ENCODE data around the gene ANO9. TPM values are rescaled to one million over a fixed set of nuclear protein-coding genes. Genes with fewer than 3 reads are reported as not detected.

Gene ANO9
- total RNA-seq, 1 donor from 2014 or later: 31.0 TPM

GRCh38 chr11:474914-475506 lies 33.2 kb upstream of the ANO9 start:
- Mint-ChIP-seq H3K4me3 (ENCODE audit: low read depth) (no peak overlapping the region), H3K27ac (no peak overlapping the region), H3K36me3 (ENCODE audit: insufficient read depth) (peaks cover 2% of the 10 kb centered on the region), H3K27me3 (no peaks in the 10 kb centered on the region), H3K4me1 (ENCODE audit: low read depth) (peaks cover 2% of the 10 kb centered on the region), H3K9me3 (ENCODE audit: low read depth) (no peaks in the 10 kb centered on the region)
- no peak for DNase-seq (ENCODE audit: low spot score, unreplicated experiment)
- TF ChIP-seq CTCF (IDR thresholded peaks at IDR 0.05; ENCODE audit: unreplicated experiment): no peak

DNA sequence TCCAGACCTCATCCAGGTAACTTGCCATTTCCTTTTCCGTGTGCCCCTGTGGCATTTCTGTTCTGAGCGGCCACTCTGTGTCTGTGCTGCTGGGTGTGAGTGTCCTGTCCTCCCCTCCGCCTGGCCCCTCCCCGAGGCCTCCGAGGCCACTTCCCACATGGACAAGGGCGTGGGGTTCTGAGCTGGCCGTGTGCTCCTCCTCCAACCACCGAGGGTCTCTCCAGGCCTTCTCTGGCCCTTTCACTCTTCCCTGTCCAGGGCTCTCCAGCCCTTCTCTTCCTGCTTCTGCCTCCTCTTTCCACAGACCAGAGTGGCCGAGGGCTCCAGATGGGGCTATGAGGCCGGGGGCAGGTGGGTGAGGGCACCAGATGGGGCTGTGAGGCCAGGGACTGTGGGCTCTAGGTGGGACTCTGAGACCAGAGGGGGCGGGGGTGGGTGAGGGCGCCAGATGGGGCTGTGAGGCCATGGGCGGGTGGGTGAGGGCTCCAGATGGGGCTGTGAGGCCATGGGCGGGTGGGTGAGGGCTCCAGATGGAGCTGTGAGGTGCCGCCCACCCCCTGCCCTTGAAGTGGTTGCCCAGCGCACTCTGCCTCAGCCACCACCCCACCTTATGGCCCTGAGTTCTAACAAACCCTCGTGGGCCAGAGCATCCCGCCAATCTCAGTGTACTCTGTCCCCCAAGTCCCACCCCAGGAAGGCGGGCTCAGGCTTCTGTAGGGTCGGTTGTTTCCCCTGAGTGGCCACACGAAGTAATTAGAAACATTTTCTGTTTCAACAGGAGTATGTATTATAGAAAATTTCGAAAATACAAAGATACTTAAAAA lies 32.4 kb upstream of the ANO9 start:
- TF ChIP-seq CTCF (IDR thresholded peaks at IDR 0.05; ENCODE audit: unreplicated experiment): no peak
- Mint-ChIP-seq H3K9me3 (ENCODE audit: low read depth) (no peaks in the 10 kb centered on the region), H3K36me3 (ENCODE audit: insufficient read depth) (peaks cover 2% of the 10 kb centered on the region), H3K27ac (no peak overlapping the region), H3K4me3 (ENCODE audit: low read depth) (no peak overlapping the region), H3K27me3 (no peaks in the 10 kb centered on the region), H3K4me1 (ENCODE audit: low read depth) (peaks cover 8% of the 10 kb centered on the region)
- no peak for DNase-seq (ENCODE audit: low spot score, unreplicated experiment)

GRCh38 chr11:473415-473814 lies 31.6 kb upstream of the ANO9 start:
- TF ChIP-seq CTCF (IDR thresholded peaks at IDR 0.05; ENCODE audit: unreplicated experiment): no peak
- no peaks in the 10 kb centered on the region for H3K9me3 Mint-ChIP-seq (ENCODE audit: low read depth)
- no peak overlapping the region for H3K27ac Mint-ChIP-seq
- peaks cover 11% of the 10 kb centered on the region for H3K4me1 Mint-ChIP-seq (ENCODE audit: low read depth)
- H3K36me3 Mint-ChIP-seq (ENCODE audit: insufficient read depth): peaks cover 2% of the 10 kb centered on the region
- DNase-seq (ENCODE audit: low spot score, unreplicated experiment): no peak
- H3K4me3 Mint-ChIP-seq (ENCODE audit: low read depth): no peak overlapping the region
- H3K27me3 Mint-ChIP-seq: no peaks in the 10 kb centered on the region

DNA sequence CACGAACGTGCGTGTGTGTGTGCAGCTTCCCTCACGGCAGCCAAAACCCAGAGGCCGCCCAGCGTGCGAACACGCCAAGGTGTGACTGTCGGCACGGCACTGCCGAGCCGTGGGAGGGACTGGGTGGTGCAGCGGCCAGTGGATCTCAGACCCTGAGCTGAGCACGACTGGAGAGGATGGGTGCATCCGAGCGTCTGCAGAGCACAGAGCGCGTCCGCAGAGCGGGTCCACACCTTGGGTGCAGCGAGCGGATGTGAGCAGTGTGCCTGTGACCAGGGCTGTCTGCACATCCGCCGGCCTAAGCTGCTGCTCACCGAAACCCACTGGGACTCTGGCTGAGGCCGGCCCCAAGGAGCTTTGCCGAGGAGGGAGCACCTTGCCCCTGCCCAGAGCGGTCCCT lies 31.0 kb upstream of the ANO9 start:
- H3K36me3 Mint-ChIP-seq (ENCODE audit: insufficient read depth): peaks cover 2% of the 10 kb centered on the region

GRCh38 chr11:472272-472671 lies 30.5 kb upstream of the ANO9 start:
- no peaks in the 10 kb centered on the region for H3K9me3 Mint-ChIP-seq (ENCODE audit: low read depth)
- no peak for TF ChIP-seq CTCF (IDR thresholded peaks at IDR 0.05; ENCODE audit: unreplicated experiment)
- peaks cover 15% of the 10 kb centered on the region for H3K4me1 Mint-ChIP-seq (ENCODE audit: low read depth)
- H3K27ac Mint-ChIP-seq: no peak overlapping the region
- no peak for DNase-seq (ENCODE audit: low spot score, unreplicated experiment)
- peaks cover 2% of the 10 kb centered on the region for H3K36me3 Mint-ChIP-seq (ENCODE audit: insufficient read depth)
- H3K4me3 Mint-ChIP-seq (ENCODE audit: low read depth): no peak overlapping the region
- no peaks in the 10 kb centered on the region for H3K27me3 Mint-ChIP-seq

More for the DNA sequence above, 31.0 kb upstream of the ANO9 start:
- H3K9me3 Mint-ChIP-seq (ENCODE audit: low read depth): no peaks in the 10 kb centered on the region
- H3K27ac Mint-ChIP-seq: no peak overlapping the region
- no peak for DNase-seq (ENCODE audit: low spot score, unreplicated experiment)
- H3K4me3 Mint-ChIP-seq (ENCODE audit: low read depth): no peak overlapping the region
- no peaks in the 10 kb centered on the region for H3K27me3 Mint-ChIP-seq
- H3K4me1 Mint-ChIP-seq (ENCODE audit: low read depth): peaks cover 15% of the 10 kb centered on the region
- TF ChIP-seq CTCF (IDR thresholded peaks at IDR 0.05; ENCODE audit: unreplicated experiment): no peak

All from progenitor cell of endocrine pancreas (in vitro differentiated cells).